Calu3 (cell line): ENCODE results near the gene TEAD1. TPM values are rescaled to one million over a fixed set of nuclear protein-coding genes. Genes with fewer than 3 reads are reported as not detected.

Experiments
- BruUV-seq: library from RNA; stranded (reverse); fragments of 400-500 nt; replicated peaks from 2 replicates; lab custom pipeline; 2021; lab: Mats Ljungman, UMichigan
- CTCF ChIA-PET: fragments of 300-600 bp; sonication (Branson Sonifier 250); formaldehyde crosslinking; loops from one replicate; lab custom pipeline; 2022; ENCODE audit warnings: antibody characterized with exemption; lab: Charles Lee
- DNase-seq: peaks from one replicate; pipeline ENCODE4 v3.0.0; 2022
- H3K27ac Mint-ChIP-seq: one replicate; pipeline ENCODE4 v1.8.0; 2022; ENCODE audit warnings: mixed read lengths; ENCODE audit not compliant: unreplicated experiment
- H3K27me3 Mint-ChIP-seq: one replicate; pipeline ENCODE4 v1.8.0; 2022; ENCODE audit warnings: mixed read lengths; ENCODE audit not compliant: unreplicated experiment
- H3K36me3 Mint-ChIP-seq: one replicate; pipeline ENCODE4 v1.8.0; 2022; ENCODE audit warnings: mild to moderate bottlenecking, moderate library complexity, mixed read lengths; ENCODE audit not compliant: insufficient read depth, unreplicated experiment
- H3K4me1 Mint-ChIP-seq: one replicate; pipeline ENCODE4 v1.8.0; 2022; ENCODE audit warnings: mild to moderate bottlenecking, low read depth, mixed read lengths; ENCODE audit not compliant: unreplicated experiment
- H3K4me3 Mint-ChIP-seq: one replicate; pipeline ENCODE4 v1.8.0; 2022; ENCODE audit warnings: mild to moderate bottlenecking, low read depth, moderate library complexity, mixed read lengths; ENCODE audit not compliant: unreplicated experiment
- H3K9me3 Mint-ChIP-seq: one replicate; pipeline ENCODE4 v1.8.0; 2022; ENCODE audit warnings: low read depth, mixed read lengths; ENCODE audit not compliant: unreplicated experiment
- CTCF ChIP-seq: fragments of 200-600 bp; IDR thresholded peaks from one replicate; pipeline ENCODE4 v1.8.0; 2022; ENCODE audit warnings: antibody characterized with exemption; ENCODE audit not compliant: unreplicated experiment
- intact Hi-C: fragments of 100-400 bp; cut with micrococcal nuclease; formaldehyde crosslinking; loops from one replicate; pipeline ENCODE4 v1.10.0; 2022; ENCODE audit not compliant: unreplicated experiment
- total RNA-seq: library from RNA; stranded (reverse); gene quantifications from 2 replicates; pipeline ENCODE4 v1.2.3, GENCODE V29; 2022

TEAD1 gene
- total RNA-seq, 1 experiment from 2014 or later: 104 TPM

DNA sequence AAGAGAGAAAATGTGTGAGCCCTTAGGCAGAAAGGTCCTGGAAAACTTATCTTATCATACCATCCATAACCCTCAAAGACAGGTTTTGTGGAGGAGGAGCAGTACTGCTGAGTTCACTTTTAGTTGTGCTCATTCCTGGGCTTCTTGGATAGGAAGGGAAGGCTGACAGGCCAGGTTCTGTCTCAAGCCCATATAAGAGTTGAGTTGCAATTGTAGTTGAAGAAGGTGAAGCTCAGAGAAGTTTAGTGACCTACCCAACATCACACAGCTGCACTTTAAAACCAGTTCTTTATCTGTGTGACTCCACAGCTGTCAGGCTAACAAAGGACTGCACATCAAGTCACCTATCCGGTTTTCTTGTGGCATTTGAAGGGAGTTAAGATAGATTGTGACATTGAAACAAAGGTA is 13.0 kb downstream of the TEAD1 start:
- DNase-seq: no peak
- no peaks in the 10 kb centered on the region for H3K27me3 Mint-ChIP-seq
- CTCF ChIA-PET: interaction anchor here (0.7 kb wide), 1 partner anchor 121 kb away, joined by 3 read pairs; no protein-coding TSS in a partner anchor
- peaks cover 23% of the 10 kb centered on the region for H3K36me3 Mint-ChIP-seq
- no TSS peak for BruUV-seq
- peak overlapping the region; percentile 18 for H3K4me3 Mint-ChIP-seq
- no peaks in the 10 kb centered on the region for H3K9me3 Mint-ChIP-seq
- H3K27ac Mint-ChIP-seq: peak overlapping the region; percentile 30
- H3K4me1 Mint-ChIP-seq: peaks cover 92% of the 10 kb centered on the region
- TF ChIP-seq CTCF: no peak
- intact Hi-C loops: loop anchor here (10.0 kb wide), 1 partner anchor 198 kb away; no protein-coding TSS in a partner anchor

DNA sequence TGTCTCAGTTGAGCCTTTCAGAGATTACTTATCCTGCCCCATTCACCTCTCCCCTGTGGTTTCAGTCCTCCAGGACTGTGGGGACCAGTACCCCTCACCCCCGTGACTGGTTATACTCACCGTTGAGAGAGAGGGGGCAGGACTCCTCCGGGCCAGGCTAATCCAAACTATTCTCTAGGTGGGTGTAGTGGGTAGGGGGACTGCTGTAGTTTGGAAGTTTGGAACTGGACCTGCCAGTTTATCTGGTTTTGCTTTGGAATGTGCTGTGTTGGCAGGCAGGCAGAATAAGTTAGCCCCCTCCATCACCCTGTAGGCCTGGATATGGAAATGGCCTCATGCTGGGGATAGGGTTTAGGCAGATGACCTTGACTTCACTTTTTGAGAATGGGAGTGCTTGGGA is 13.5 kb downstream of the TEAD1 start:
- TF ChIP-seq CTCF: no peak
- CTCF ChIA-PET: interaction anchor here (0.7 kb wide), 1 partner anchor 121 kb away, joined by 3 read pairs; no protein-coding TSS in a partner anchor

GRCh38 chr11:12689029-12689755 is 15.0 kb downstream of the TEAD1 start:
- CTCF ChIA-PET: interaction anchor here (1.3 kb wide), 1 partner anchor 11 kb away, joined by 3 read pairs; no protein-coding TSS in a partner anchor
- DNase-seq: no peak
- H3K4me1 Mint-ChIP-seq: peaks cover 83% of the 10 kb centered on the region

More for the DNA sequence above, 13.5 kb downstream of the TEAD1 start:
- H3K9me3 Mint-ChIP-seq: no peaks in the 10 kb centered on the region
- H3K4me3 Mint-ChIP-seq: peak overlapping the region; percentile 18
- H3K27me3 Mint-ChIP-seq: no peaks in the 10 kb centered on the region
- intact Hi-C loops: loop anchor here (10.0 kb wide), 1 partner anchor 197 kb away; no protein-coding TSS in a partner anchor
- peaks cover 91% of the 10 kb centered on the region for H3K4me1 Mint-ChIP-seq
- peak overlapping the region; percentile 30 for H3K27ac Mint-ChIP-seq
- DNase-seq: peak; percentile 57
- H3K36me3 Mint-ChIP-seq: peaks cover 23% of the 10 kb centered on the region
- BruUV-seq: no TSS peak

DNA sequence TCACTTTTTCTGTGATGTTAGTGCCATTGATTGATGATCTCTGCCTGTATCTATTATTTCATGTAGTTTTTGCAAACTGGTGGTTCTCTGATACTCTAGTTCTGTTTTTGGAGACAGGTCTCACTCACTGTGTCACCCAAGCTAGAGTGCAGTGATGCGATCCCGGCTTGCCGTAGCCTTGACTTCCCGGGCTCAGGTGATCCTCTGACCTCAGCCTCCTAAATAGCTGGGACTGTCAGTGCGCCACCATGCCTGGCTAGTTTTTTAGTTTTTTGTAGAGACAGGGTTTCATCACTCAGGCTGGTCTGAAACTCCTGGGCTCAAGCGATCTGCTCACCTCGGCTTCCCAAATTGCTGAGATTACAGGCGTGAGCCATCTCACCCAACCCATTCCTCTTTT is 16.4 kb downstream of the TEAD1 start:
- H3K27ac Mint-ChIP-seq: no peak overlapping the region
- no peak for DNase-seq
- CTCF ChIA-PET: interaction anchor here (1.3 kb wide), 1 partner anchor 12 kb away, joined by 3 read pairs; no protein-coding TSS in a partner anchor
- BruUV-seq: no TSS peak
- intact Hi-C loops: loop anchor here (5.0 kb wide), 1 partner anchor 112 kb away; no protein-coding TSS in a partner anchor
- H3K36me3 Mint-ChIP-seq: peaks cover 21% of the 10 kb centered on the region
- no peak overlapping the region for H3K4me3 Mint-ChIP-seq
- no peaks in the 10 kb centered on the region for H3K27me3 Mint-ChIP-seq
- peaks cover 83% of the 10 kb centered on the region for H3K4me1 Mint-ChIP-seq
- TF ChIP-seq CTCF: no peak
- no peaks in the 10 kb centered on the region for H3K9me3 Mint-ChIP-seq

More at GRCh38 chr11:12689029-12689755, 15.0 kb downstream of the TEAD1 start:
- peaks cover 21% of the 10 kb centered on the region for H3K36me3 Mint-ChIP-seq
- no peak for TF ChIP-seq CTCF
- H3K27me3 Mint-ChIP-seq: no peaks in the 10 kb centered on the region
- intact Hi-C loops: loop anchor here (10.0 kb wide), 1 partner anchor 196 kb away; no protein-coding TSS in a partner anchor
- no TSS peak for BruUV-seq
- peak overlapping the region; percentile 30 for H3K27ac Mint-ChIP-seq
- no peaks in the 10 kb centered on the region for H3K9me3 Mint-ChIP-seq
- H3K4me3 Mint-ChIP-seq: peak overlapping the region; percentile 18
